PC-3 (cell line): ENCODE results near the gene RNPEP. TPM values are rescaled to one million over a fixed set of nuclear protein-coding genes. Genes with fewer than 3 reads are reported as not detected.
A peak's percentile ranks its signal among the peaks of the same experiment; 100 is the strongest.

Experiments
- ATAC-seq: fragments of 200-7000 bp; cut with Tn5 transposase; 2 replicates; pipeline ENCODE4 v1.9.1; 2020; ENCODE audit warnings: mild to moderate bottlenecking, moderate library complexity
- BruUV-seq: library from RNA; stranded (reverse); fragments of 400-500 nt; replicated peaks from 2 replicates; lab custom pipeline; 2021; lab: Mats Ljungman, UMichigan
- CTCF ChIA-PET: fragments of 300-600 bp; sonication (Branson Sonifier 250); formaldehyde crosslinking; loops from one replicate; lab custom pipeline; 2022; ENCODE audit warnings: antibody characterized with exemption; lab: Charles Lee
- POLR2A ChIA-PET: fragments of 300-600 bp; sonication (Branson Sonifier 250); formaldehyde crosslinking; loops from one replicate; lab custom pipeline; 2022; ENCODE audit warnings: antibody characterized with exemption; ENCODE audit not compliant: unreplicated experiment; lab: Charles Lee
- DNase-seq: peaks from one replicate; pipeline ENCODE4 v3.0.0-alpha.2; 2015
- H2AFZ ChIP-seq: fragments of 300-600 bp; sonication (generic); 2 replicates; pipeline ENCODE4 v1.6.0; 2016; ENCODE audit warnings: antibody characterized with exemption, low read length
- H3F3A ChIP-seq: fragments of 300-600 bp; sonication (generic); one replicate; pipeline ENCODE4 v1.6.0; 2017; ENCODE audit warnings: antibody characterized with exemption, low read length, control low read depth, mild to moderate bottlenecking; ENCODE audit not compliant: unreplicated experiment
- H3K27ac ChIP-seq: fragments of 300-600 bp; sonication (generic); 2 replicates; pipeline ENCODE4 v1.5.1; 2016; ENCODE audit warnings: mild to moderate bottlenecking, low read length
- H3K27me3 ChIP-seq: fragments of 300-600 bp; sonication (generic); 2 replicates; pipeline ENCODE4 v1.6.1; 2016; ENCODE audit warnings: low read length, mixed read lengths
- H3K36me3 ChIP-seq: fragments of 300-600 bp; sonication (generic); 2 replicates; pipeline ENCODE4 v1.6.1; 2016; ENCODE audit warnings: low read depth, mixed run types, low read length, mixed read lengths
- H3K4me1 ChIP-seq: fragments of 300-600 bp; sonication (generic); 2 replicates; pipeline ENCODE4 v1.5.1; 2016; ENCODE audit warnings: low read length; ENCODE audit not compliant: insufficient read depth
- H3K4me2 ChIP-seq: fragments of 300-600 bp; sonication (generic); 2 replicates; pipeline ENCODE4 v1.6.0; 2016; ENCODE audit warnings: low read length
- H3K4me3 ChIP-seq: fragments of 300-600 bp; sonication (generic); 2 replicates; pipeline ENCODE4 v1.5.1; 2016; ENCODE audit warnings: mild to moderate bottlenecking, low read length, mixed read lengths
- H3K79me2 ChIP-seq: fragments of 300-600 bp; sonication (generic); 2 replicates; pipeline ENCODE4 v1.6.1; 2017; ENCODE audit warnings: low read length, mixed read lengths
- H3K9ac ChIP-seq: fragments of 300-600 bp; sonication (generic); 2 replicates; pipeline ENCODE4 v1.6.0; 2016; ENCODE audit warnings: mild to moderate bottlenecking, low read length
- H3K9me2 ChIP-seq: fragments of 300-600 bp; sonication (generic); replicated peaks from 2 replicates; pipeline ENCODE4 v1.6.1; 2016; ENCODE audit warnings: mixed run types, low read length, mixed read lengths
- H3K9me3 ChIP-seq: fragments of 300-600 bp; sonication (generic); 2 replicates; pipeline ENCODE4 v1.6.1; 2016; ENCODE audit warnings: low read length, mixed read lengths
- H4K20me1 ChIP-seq: fragments of 300-600 bp; sonication (generic); 2 replicates; pipeline ENCODE4 v1.6.1; 2016; ENCODE audit warnings: low read length, mixed read lengths
- EZH2 ChIP-seq: fragments of 300-600 bp; sonication (generic); IDR thresholded peaks from one replicate; pipeline ENCODE4 v1.6.1; 2017; ENCODE audit warnings: antibody characterized with exemption, mild to moderate bottlenecking, low read length; ENCODE audit not compliant: unreplicated experiment
- EZH2phosphoT487 ChIP-seq: fragments of 300-600 bp; sonication (generic); IDR thresholded peaks from 2 replicates; pipeline ENCODE4 v1.6.1; 2018; ENCODE audit warnings: mild to moderate bottlenecking, antibody characterized with exemption, low read length, borderline replicate concordance
- intact Hi-C: fragments of 100-400 bp; cut with micrococcal nuclease; formaldehyde crosslinking; loops from 2 replicates; pipeline ENCODE4 v1.9.0; 2023
- total RNA-seq: library from RNA; depleted of rRNA; stranded (reverse); fragments of >200 nt; gene quantifications from 2 replicates; pipeline ENCODE4 v1.2.3, GENCODE V29; 2014
- TF ChIP-seq, protein P1 (sequence below): fragments of 300-600 bp; sonication (generic); conservative IDR thresholded peaks from 2 replicates; pipeline ENCODE4 v1.5.1; 2017; ENCODE audit warnings: antibody characterized with exemption, low read depth, mild to moderate bottlenecking, low read length

The RNPEP gene
- total RNA-seq, 1 experiment from 2014 or later: 64.7 TPM

DNA sequence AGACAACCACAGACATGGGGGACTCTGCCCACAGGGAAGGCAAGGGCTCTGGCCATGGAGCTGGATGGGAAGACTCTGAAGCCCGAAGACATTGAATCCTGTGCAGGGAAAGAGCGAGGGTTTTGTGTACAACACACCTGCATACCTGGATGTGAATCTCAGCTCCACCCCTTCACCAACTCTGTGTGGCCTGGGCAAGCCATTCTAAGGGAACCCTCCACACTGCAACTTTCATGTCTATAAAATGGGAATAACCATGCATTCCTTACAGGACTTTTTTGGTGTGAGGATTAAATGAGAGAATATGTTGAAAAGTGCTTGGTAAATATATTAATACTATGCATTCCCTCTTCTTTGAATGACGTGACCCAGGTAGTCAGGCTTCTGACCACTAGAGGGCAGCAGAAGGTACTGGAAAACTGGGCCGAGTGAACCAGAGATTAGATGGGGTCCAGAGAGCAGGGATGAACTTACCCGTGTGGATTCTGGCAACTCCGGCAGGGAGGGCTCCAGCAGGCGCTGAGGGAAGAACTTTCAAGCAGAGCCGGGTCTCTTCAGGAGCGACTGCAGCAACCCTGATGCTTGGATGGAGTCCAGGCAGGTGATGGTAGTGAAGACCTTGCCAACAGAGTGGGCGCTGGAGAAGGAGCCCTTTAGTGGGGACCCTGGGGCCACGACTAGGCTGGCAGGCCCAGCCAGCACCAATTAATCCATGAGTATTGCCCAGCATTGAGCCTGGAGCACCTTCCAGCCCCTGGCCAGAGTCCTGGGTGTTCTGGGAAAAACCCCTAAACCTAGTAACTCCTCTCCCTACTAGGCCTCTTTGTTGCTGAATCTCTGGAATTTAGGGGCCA lies 27.1 kb downstream of the RNPEP start:
- Histone ChIP-seq H3K4me1 (peaks cover 70% of the 10 kb centered on the region), H3K4me2 (peak overlapping the region; percentile 98), H3K79me2 (peaks cover 49% of the 10 kb centered on the region), H3F3A (no peaks in the 10 kb centered on the region), H3K9me2 (no peaks in the 10 kb centered on the region), H2AFZ (no peak overlapping the region), H3K4me3 (peak overlapping the region; percentile 95), H3K36me3 (peaks cover 34% of the 10 kb centered on the region), H3K9ac (peak overlapping the region; percentile 85), H3K27me3 (no peaks in the 10 kb centered on the region), H4K20me1 (peaks cover 39% of the 10 kb centered on the region), H3K9me3 (no peaks in the 10 kb centered on the region), H3K27ac (peak overlapping the region; percentile 97)
- CTCF ChIA-PET: interaction anchor here (0.6 to 1.4 kb wide), 3 partner anchors 25 to 109 kb away, joined by 3 to 5 read pairs (median 3); no protein-coding TSS in a partner anchor
- POLR2A ChIA-PET: interaction anchor here (0.5 to 2.5 kb wide), 17 partner anchors 14 to 121 kb away, joined by 3 to 20 read pairs (median 4); no protein-coding TSS in a partner anchor
- ATAC-seq: peak; percentile 44
- DNase-seq: peak; percentile 89
- intact Hi-C loops: loop anchor here (1.0 to 2.0 kb wide), 4 partner anchors 9 to 110 kb away; no protein-coding TSS in a partner anchor
- TSS peak; percentile 36 for BruUV-seq
- no peak for TF ChIP-seq EZH2
- no peak for TF ChIP-seq EZH2phosphoT487
- TF ChIP-seq, protein P1, sequence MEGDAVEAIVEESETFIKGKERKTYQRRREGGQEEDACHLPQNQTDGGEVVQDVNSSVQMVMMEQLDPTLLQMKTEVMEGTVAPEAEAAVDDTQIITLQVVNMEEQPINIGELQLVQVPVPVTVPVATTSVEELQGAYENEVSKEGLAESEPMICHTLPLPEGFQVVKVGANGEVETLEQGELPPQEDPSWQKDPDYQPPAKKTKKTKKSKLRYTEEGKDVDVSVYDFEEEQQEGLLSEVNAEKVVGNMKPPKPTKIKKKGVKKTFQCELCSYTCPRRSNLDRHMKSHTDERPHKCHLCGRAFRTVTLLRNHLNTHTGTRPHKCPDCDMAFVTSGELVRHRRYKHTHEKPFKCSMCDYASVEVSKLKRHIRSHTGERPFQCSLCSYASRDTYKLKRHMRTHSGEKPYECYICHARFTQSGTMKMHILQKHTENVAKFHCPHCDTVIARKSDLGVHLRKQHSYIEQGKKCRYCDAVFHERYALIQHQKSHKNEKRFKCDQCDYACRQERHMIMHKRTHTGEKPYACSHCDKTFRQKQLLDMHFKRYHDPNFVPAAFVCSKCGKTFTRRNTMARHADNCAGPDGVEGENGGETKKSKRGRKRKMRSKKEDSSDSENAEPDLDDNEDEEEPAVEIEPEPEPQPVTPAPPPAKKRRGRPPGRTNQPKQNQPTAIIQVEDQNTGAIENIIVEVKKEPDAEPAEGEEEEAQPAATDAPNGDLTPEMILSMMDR: peak; percentile 85

DNA sequence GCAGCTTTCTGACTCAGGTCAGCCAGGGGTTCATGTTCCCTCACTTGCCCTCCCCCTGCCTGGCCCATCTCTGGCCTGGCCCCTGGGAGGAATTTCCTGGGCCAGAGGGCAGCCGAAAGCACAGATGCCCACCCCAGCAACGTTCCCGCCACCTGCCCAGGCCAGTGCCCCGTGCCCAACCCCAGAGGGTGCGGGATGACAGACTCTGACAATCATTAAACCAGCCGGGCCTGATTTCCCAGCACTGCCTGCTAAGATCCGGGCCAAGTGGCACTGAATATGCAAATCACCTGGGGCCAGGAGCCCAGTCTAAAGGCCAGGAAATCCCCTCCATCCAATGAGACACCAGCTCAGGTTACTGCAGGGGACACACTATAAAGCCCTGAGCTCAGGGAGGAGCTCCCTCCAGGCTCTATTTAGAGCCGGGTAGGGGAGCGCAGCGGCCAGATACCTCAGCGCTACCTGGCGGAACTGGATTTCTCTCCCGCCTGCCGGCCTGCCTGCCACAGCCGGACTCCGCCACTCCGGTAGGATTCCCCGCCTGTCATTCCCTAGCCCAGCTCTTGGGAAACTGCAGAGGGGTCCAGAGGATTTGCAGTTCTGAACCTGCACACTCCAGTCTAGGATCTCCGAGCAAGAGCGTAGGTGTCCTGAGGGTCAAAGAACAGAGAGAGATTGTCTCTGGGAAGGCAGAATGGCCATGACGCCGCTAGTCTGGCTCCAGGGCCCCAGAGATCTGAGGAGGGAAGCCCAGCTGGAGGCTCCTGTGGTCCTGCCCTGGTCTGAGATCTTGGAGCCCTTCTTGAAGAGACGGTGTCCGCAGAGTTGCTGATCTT lies 27.9 kb downstream of the RNPEP start, which contains the start of gene ELF3:
ELF3 (plus strand) TSS at position 408 of the 836 bp plus-strand sequence. CDS start 550 bp downstream, outside the sequence.
- H3F3A ChIP-seq: no peaks in the 10 kb centered on the region
- TF ChIP-seq, protein P1: no peak
- TF ChIP-seq EZH2: no peak
- no peak for TF ChIP-seq EZH2phosphoT487
- H3K4me2 ChIP-seq: peak within 1 kb of the TSS; percentile 98
- peaks cover 57% of the 10 kb centered on the region for H3K79me2 ChIP-seq
- peaks cover 37% of the 10 kb centered on the region for H3K36me3 ChIP-seq
- H3K27ac ChIP-seq: peak within 1 kb of the TSS; percentile 97
- CTCF ChIA-PET: interaction anchor here (0.6 to 1.0 kb wide), 3 partner anchors 24 to 295 kb away, joined by 3 to 5 read pairs (median 3); no protein-coding TSS in a partner anchor
- peaks cover 78% of the 10 kb centered on the region for H3K4me1 ChIP-seq
- no peaks in the 10 kb centered on the region for H3K27me3 ChIP-seq
- peak; percentile 73 for ATAC-seq
- H3K9me2 ChIP-seq: no peaks in the 10 kb centered on the region
- peaks cover 44% of the 10 kb centered on the region for H4K20me1 ChIP-seq
- no peaks in the 10 kb centered on the region for H3K9me3 ChIP-seq
- H3K9ac ChIP-seq: peak within 1 kb of the TSS; percentile 92
- H2AFZ ChIP-seq: no peak within 1 kb of the TSS
- peak; percentile 96 for DNase-seq
- POLR2A ChIA-PET: interaction anchor here (0.5 to 2.5 kb wide), 17 partner anchors 13 to 120 kb away, joined by 3 to 20 read pairs (median 4); no protein-coding TSS in a partner anchor
- peak within 1 kb of the TSS; percentile 95 for H3K4me3 ChIP-seq
- intact Hi-C loops: loop anchor here (1.0 to 2.0 kb wide), 2 partner anchors 8 to 24 kb away; no protein-coding TSS in a partner anchor
- BruUV-seq: TSS peak; percentile 70
